Stimulated activated CD4-positive, alpha-beta T cell treated with anti-CD3 and anti-CD28 coated beads, Interleukin-15, amount 100 ng/mL, for 24 hours (primary cell): ENCODE data around the gene HDAC4.

Source experiments
- DNase-seq: peaks from one replicate; pipeline ENCODE4 v3.0.0-alpha.2; 2020

Gene HDAC4

GRCh38 chr2:239425631-239426030 is 24.8 kb upstream of the HDAC4 start:
- no peak for DNase-seq

- no peak for DNase-seq
These were observed 23.7 kb upstream of the HDAC4 start for GRCh38 chr2:239424337-239425045.

GRCh38 chr2:239423551-239423950 is 22.7 kb upstream of the HDAC4 start:
- DNase-seq = no peak

- no peak for DNase-seq
These were observed 21.0 kb upstream of the HDAC4 start for GRCh38 chr2:239421851-239422250.

GRCh38 chr2:239420082-239420481 is 19.3 kb upstream of the HDAC4 start:
- no peak for DNase-seq

GRCh38 chr2:239418918-239419317 is 18.1 kb upstream of the HDAC4 start:
- DNase-seq = no peak

GRCh38 chr2:239412905-239413603 is 12.2 kb upstream of the HDAC4 start:
- no peak for DNase-seq

- no peak for DNase-seq
These were observed 10.9 kb upstream of the HDAC4 start for GRCh38 chr2:239411549-239412319.

GRCh38 chr2:239411117-239411516 is 10.3 kb upstream of the HDAC4 start:
- DNase-seq = no peak

- DNase-seq = no peak
These were observed 9.2 kb upstream of the HDAC4 start for GRCh38 chr2:239409976-239410375.

GRCh38 chr2:239407112-239407511 is 6.3 kb upstream of the HDAC4 start:
- DNase-seq = no peak

- DNase-seq = no peak
These were observed 5.6 kb upstream of the HDAC4 start for GRCh38 chr2:239406316-239406995.

GRCh38 chr2:239405071-239405470 is 4.3 kb upstream of the HDAC4 start:
- no peak for DNase-seq

GRCh38 chr2:239402666-239403065 is 1.8 kb upstream of the HDAC4 start:
- no peak for DNase-seq

- peak; percentile 74 for DNase-seq
These were observed 1.0 kb upstream of the HDAC4 start for GRCh38 chr2:239401881-239402233.

GRCh38 chr2:239401067-239401880 is 454 bp upstream of the HDAC4 start:
- peak; percentile 99 for DNase-seq

GRCh38 chr2:239399921-239400595 is 762 bp downstream of the HDAC4 start:
- DNase-seq = peak; percentile 47

GRCh38 chr2:239399433-239399920 is 1.3 kb downstream of the HDAC4 start:
- DNase-seq = peak; percentile 41

- DNase-seq = no peak
These were observed 2.3 kb downstream of the HDAC4 start for GRCh38 chr2:239398521-239398921.

- DNase-seq = no peak
These were observed 2.8 kb downstream of the HDAC4 start for GRCh38 chr2:239397931-239398471.
